SK-N-SH (cell line): ENCODE measurements around the gene RPA4. TPM values are rescaled to one million over a fixed set of nuclear protein-coding genes. Genes with fewer than 3 reads are reported as not detected.

Source experiments
- CTCF ChIA-PET: fragments of 300-600, 350-600 bp; formaldehyde crosslinking; extraction: SDS; loops from one replicate; lab custom pipeline; 2021; lab: Yijun Ruan, JAX
- POLR2A ChIA-PET: fragments of 350-600 bp; sonication (Branson Sonifier 250); formaldehyde crosslinking; extraction: SDS; loops from one replicate; lab custom pipeline; 2020; ENCODE audit warnings: antibody characterized with exemption, inconsistent platforms; lab: Yijun Ruan, JAX
- DNase-seq: peaks from one replicate; pipeline ENCODE4 v3.0.0; 2012
- H2AFZ ChIP-seq: fragments of 200-600 bp; sonication (generic); 2 replicates; pipeline ENCODE4 v1.8.1; 2016; ENCODE audit warnings: antibody characterized with exemption, mild to moderate bottlenecking, low read depth
- H3F3A ChIP-seq: fragments of 200-600 bp; sonication (generic); replicated peaks from 2 replicates; pipeline ENCODE3; 2016; ENCODE audit warnings: antibody characterized with exemption, mild to moderate bottlenecking; ENCODE audit not compliant: insufficient read depth
- H3K27ac ChIP-seq, 2 experiments: fragments of 200-500 bp in 1 of 2; fragments of 200-600 bp in 1 of 2; sonication (Bioruptor generic) in 1 of 2; sonication (generic), shearing (Covaris generic) in 1 of 2; 2 replicates each; pipeline versions ENCODE4 v1.5.1 to v1.6.1; 2014 to 2016; ENCODE audit warnings: low read depth in 2 of 2, inconsistent platforms in 1 of 2, low read length in 1 of 2, mild to moderate bottlenecking in 1 of 2, mixed read lengths in 1 of 2
- H3K27me3 ChIP-seq: fragments of 200-600 bp; sonication (generic), shearing (Covaris generic); 2 replicates; pipeline ENCODE4 v1.6.1; 2016; ENCODE audit warnings: mixed run types; ENCODE audit not compliant: insufficient read depth
- H3K36me3 ChIP-seq, 2 experiments: fragments of 200-500 bp in 1 of 2; fragments of 200-600 bp in 1 of 2; sonication (Bioruptor generic) in 1 of 2; sonication (generic) in 1 of 2; replicated peaks in 1 of 2; 2 replicates each; pipeline versions ENCODE3 to v1.5.1; 2014 to 2016; ENCODE audit warnings: low read length in 1 of 2, mild to moderate bottlenecking in 1 of 2; ENCODE audit not compliant: insufficient read depth in 2 of 2, control insufficient read depth in 1 of 2
- H3K4me1 ChIP-seq, 2 experiments: fragments of 200-500 bp in 1 of 2; fragments of 200-600 bp in 1 of 2; sonication (Bioruptor generic) in 1 of 2; sonication (generic), shearing (Covaris generic) in 1 of 2; 2 replicates each; pipeline versions ENCODE4 v1.5.1 to v1.6.1; 2014 to 2016; ENCODE audit warnings: low read depth in 1 of 2, low read length in 1 of 2, mixed run types in 1 of 2; ENCODE audit not compliant: insufficient read depth in 2 of 2, control insufficient read depth in 1 of 2
- H3K4me2 ChIP-seq: fragments of 200-600 bp; sonication (generic), shearing (Covaris generic); 2 replicates; pipeline ENCODE4 v1.6.1; 2017; ENCODE audit warnings: mixed run types
- H3K4me3 ChIP-seq, 2 experiments: fragments of 200-500 bp in 1 of 2; fragments of 200-600 bp in 1 of 2; sonication (Bioruptor generic) in 1 of 2; sonication (generic), shearing (Covaris generic) in 1 of 2; 2 replicates each; pipeline versions ENCODE4 v1.5.1 to v1.8.1; 2014 to 2016; ENCODE audit warnings: low read depth in 2 of 2, inconsistent platforms in 1 of 2, low read length in 1 of 2, mild to moderate bottlenecking in 1 of 2, mixed read lengths in 1 of 2, moderate library complexity in 1 of 2
- H3K79me2 ChIP-seq: fragments of 200-600 bp; sonication (generic); 2 replicates; pipeline ENCODE4 v1.8.1; 2017; ENCODE audit warnings: mild to moderate bottlenecking; ENCODE audit not compliant: insufficient read depth
- H3K9ac ChIP-seq: fragments of 200-600 bp; sonication (generic); 2 replicates; pipeline ENCODE4 v1.6.1; 2017; ENCODE audit warnings: mixed run types
- H3K9me2 ChIP-seq: fragments of 200-600 bp; sonication (generic); 2 replicates; pipeline ENCODE4 v1.6.1; 2017; ENCODE audit warnings: mixed run types
- H3K9me3 ChIP-seq: fragments of 200-600 bp; sonication (generic); 2 replicates; pipeline ENCODE4 v1.6.1; 2017; ENCODE audit warnings: mixed run types, mild to moderate bottlenecking, moderate library complexity
- H4K20me1 ChIP-seq: fragments of 200-600 bp; sonication (generic); 2 replicates; pipeline ENCODE4 v1.6.1; 2017; ENCODE audit warnings: mild to moderate bottlenecking, mixed run types; ENCODE audit not compliant: insufficient read depth
- CTCF ChIP-seq: fragments of 200-600 bp; sonication (generic); IDR thresholded peaks from 2 replicates; pipeline ENCODE4 v1.6.1; 2017; ENCODE audit warnings: antibody characterized with exemption, mild to moderate bottlenecking, moderate library complexity
- ELF1 ChIP-seq: IDR thresholded peaks from 2 replicates; pipeline ENCODE4 v1.4.0; 2012
- EZH2phosphoT487 ChIP-seq: fragments of 200-600 bp; sonication (generic); IDR thresholded peaks from 2 replicates; pipeline ENCODE4 v1.6.1; 2017; ENCODE audit warnings: low read depth, mixed run types, mild to moderate bottlenecking, antibody characterized with exemption, moderate library complexity, borderline replicate concordance
- FOSL2 ChIP-seq: IDR thresholded peaks from 2 replicates; pipeline ENCODE4 v1.4.0; 2012; ENCODE audit warnings: low read depth, mild to moderate bottlenecking, moderate library complexity, borderline replicate concordance
- FOXJ3 ChIP-seq: sonication (generic); formaldehyde crosslinking; IDR thresholded peaks from 2 replicates; pipeline ENCODE4 v1.5.1; 2020; ENCODE audit warnings: mild to moderate bottlenecking, missing genetic modification reagents
- GABPA ChIP-seq: IDR thresholded peaks from 2 replicates; pipeline ENCODE4 v1.4.0; 2012; ENCODE audit warnings: low read depth, mild to moderate bottlenecking
- GATA2 ChIP-seq: sonication (generic); formaldehyde crosslinking; IDR thresholded peaks from 2 replicates; pipeline ENCODE4 v1.5.0; 2020; ENCODE audit warnings: mild to moderate bottlenecking, missing genetic modification reagents
- JUND ChIP-seq: IDR thresholded peaks from 2 replicates; pipeline ENCODE4 v1.4.0; 2012
- MAX ChIP-seq: IDR thresholded peaks from 2 replicates; pipeline ENCODE4 v1.4.0; 2012; ENCODE audit warnings: low read depth
- MEF2A ChIP-seq: IDR thresholded peaks from 2 replicates; pipeline ENCODE4 v1.4.0; 2012; ENCODE audit warnings: low read depth, borderline replicate concordance
- MXI1 ChIP-seq: IDR thresholded peaks from 2 replicates; pipeline ENCODE4 v1.6.1; 2012; ENCODE audit warnings: mild to moderate bottlenecking, low read depth, low read length, improper control_type of control experiment
- NFIC ChIP-seq: IDR thresholded peaks from 2 replicates; pipeline ENCODE4 v1.4.0; 2012; ENCODE audit warnings: borderline replicate concordance
- POLR2AphosphoS5 ChIP-seq: IDR thresholded peaks from 2 replicates; pipeline ENCODE4 v1.6.1; 2012; ENCODE audit warnings: low read depth, low read length
- RAD21 ChIP-seq: IDR thresholded peaks from 2 replicates; pipeline ENCODE4 v1.6.1; 2012; ENCODE audit warnings: mild to moderate bottlenecking, low read length
- RCOR1 ChIP-seq: fragments of 150-350 bp; IDR thresholded peaks from 2 replicates; pipeline ENCODE4 v1.6.1; 2017; ENCODE audit warnings: antibody characterized with exemption, low read length
- SIN3A ChIP-seq: IDR thresholded peaks from 2 replicates; pipeline ENCODE4 v1.6.1; 2012; ENCODE audit warnings: low read depth, mild to moderate bottlenecking, low read length, moderate library complexity, borderline replicate concordance
- SMC3 ChIP-seq: IDR thresholded peaks from 2 replicates; pipeline ENCODE4 v1.6.1; 2012; ENCODE audit warnings: low read depth, low read length, improper control_type of control experiment
- TAF1 ChIP-seq: IDR thresholded peaks from 2 replicates; pipeline ENCODE4 v1.6.1; 2012; ENCODE audit warnings: low read depth, mild to moderate bottlenecking, low read length, moderate library complexity, borderline replicate concordance
- TCF12 ChIP-seq: IDR thresholded peaks from 2 replicates; pipeline ENCODE4 v1.4.0; 2012
- TEAD4 ChIP-seq: IDR thresholded peaks from 2 replicates; pipeline ENCODE4 v1.4.0; 2012; ENCODE audit warnings: mild to moderate bottlenecking, borderline replicate concordance; ENCODE audit not compliant: insufficient read depth
- USF2 ChIP-seq: fragments of 150-350 bp; IDR thresholded peaks from 2 replicates; pipeline ENCODE4 v1.6.1; 2017; ENCODE audit warnings: antibody characterized with exemption, low read length, low read depth, borderline replicate concordance
- WGBS: methylation state at CpG from one replicate; pipeline ENCODE4 v1.1.6; 2017; ENCODE audit warnings: low lambda C conversion rate; 5-methylcytosine and 5-hydroxymethylcytosine counted together
- polyA plus RNA-seq, 3 experiments: library from polyadenylated mRNA; depleted of rRNA; stranded (reverse); fragments of >200 nt; gene quantifications; 2 replicates each; pipeline ENCODE4 v1.2.3, GENCODE V29; 2012
- TF ChIP-seq, protein P1 (sequence below): fragments of 150-350 bp; IDR thresholded peaks from 2 replicates; pipeline ENCODE4 v1.6.1; 2016; ENCODE audit warnings: mild to moderate bottlenecking, low read depth, low read length

The RPA4 gene
- polyA plus RNA-seq, 1 of the 3 experiments (the other 2 are of a cell fraction) = 0.10 TPM

- Histone ChIP-seq H3K4me2 (no peak overlapping the region), H3K79me2 (no peaks in the 10 kb centered on the region), H3K27me3 (no peaks in the 10 kb centered on the region), H3K4me3 (no peak overlapping the region), H3K27ac (peak overlapping the region in 1 of 2 experiments; percentile 37; a peak in 1 of 4 replicates), H3F3A (no peaks in the 10 kb centered on the region), H4K20me1 (no peaks in the 10 kb centered on the region), H3K9me2 (no peaks in the 10 kb centered on the region), H3K9me3 (no peaks in the 10 kb centered on the region), H3K36me3 (no peaks in the 10 kb centered on the region), H2AFZ (no peak overlapping the region), H3K9ac (no peak overlapping the region), H3K4me1 (no peaks in the 10 kb centered on the region; a peak in 1 of 4 replicates)
- WGBS = 53% methylated on average over 5 of the region's 5 CpGs
- POLR2A ChIA-PET = no interaction called here
- no peak for DNase-seq
- CTCF ChIA-PET = interaction anchor here (1.3 kb wide), 1 partner anchor 20 kb away, joined by 4 read pairs; no protein-coding TSS in a partner anchor
- TF ChIP-seq FOSL2 = no peak
- TF ChIP-seq TEAD4 = no peak
- TF ChIP-seq GABPA = no peak
- no peak for TF ChIP-seq RAD21
Measured at GRCh38 chrX:96909291-96909690, 25.6 kb downstream of the RPA4 start.

DNA sequence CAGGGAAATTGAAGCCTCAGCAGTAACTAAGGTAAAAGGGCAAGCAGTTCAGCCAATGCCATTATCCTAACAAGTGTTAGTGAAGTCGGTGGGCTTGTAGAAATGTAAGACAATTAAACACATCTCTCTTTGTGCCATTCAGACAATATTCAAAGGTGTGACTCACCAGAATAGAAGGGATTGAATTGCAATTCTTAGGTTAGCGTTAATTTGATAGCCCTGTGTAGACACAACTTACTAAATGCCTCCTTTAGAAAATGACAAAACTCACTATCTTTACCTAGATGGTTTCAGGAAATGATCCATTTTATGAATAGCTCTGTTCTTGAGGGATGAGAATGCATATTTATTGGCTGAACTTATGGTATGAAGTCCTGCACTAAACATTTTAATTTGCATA is 35.2 kb downstream of the RPA4 start:
- ChIA-PET CTCF (no interaction called here), POLR2A (no interaction called here)
- no peak overlapping the region for H3K27ac ChIP-seq
- no peak for DNase-seq
- peaks cover 4% of the 10 kb centered on the region for H3F3A ChIP-seq
- 46% methylated on average over 2 of the region's 2 CpGs for WGBS
- H4K20me1 ChIP-seq = no peaks in the 10 kb centered on the region
- no peak overlapping the region for H3K4me3 ChIP-seq
- no peaks in the 10 kb centered on the region for H3K9me3 ChIP-seq
- no peaks in the 10 kb centered on the region for H3K27me3 ChIP-seq
- no peak overlapping the region for H3K9ac ChIP-seq
- H3K36me3 ChIP-seq = no peaks in the 10 kb centered on the region
- TF ChIP-seq USF2 (no peak), MEF2A (no peak)
- H3K4me1 ChIP-seq = no peaks in the 10 kb centered on the region
- no peaks in the 10 kb centered on the region for H3K9me2 ChIP-seq
- no peak overlapping the region for H2AFZ ChIP-seq
- no peak overlapping the region for H3K4me2 ChIP-seq
- no peaks in the 10 kb centered on the region for H3K79me2 ChIP-seq

- Histone ChIP-seq H3K79me2 (no peaks in the 10 kb centered on the region), H4K20me1 (no peaks in the 10 kb centered on the region), H3K27ac (no peak overlapping the region), H3F3A (peaks cover 4% of the 10 kb centered on the region), H3K9me2 (no peaks in the 10 kb centered on the region), H3K9ac (no peak overlapping the region), H3K36me3 (no peaks in the 10 kb centered on the region), H3K4me1 (no peaks in the 10 kb centered on the region), H3K4me2 (no peak overlapping the region), H2AFZ (no peak overlapping the region), H3K4me3 (no peak overlapping the region), H3K9me3 (no peaks in the 10 kb centered on the region), H3K27me3 (no peaks in the 10 kb centered on the region)
- POLR2A ChIA-PET = no interaction called here
- WGBS = 54% methylated on average over 4 of the region's 4 CpGs
- DNase-seq = no peak
- CTCF ChIA-PET = no interaction called here
- TF ChIP-seq RCOR1 (no peak), MEF2A (no peak), TCF12 (no peak), EZH2phosphoT487 (no peak), SIN3A (no peak), MAX (no peak), MXI1 (no peak), SMC3 (no peak), FOXJ3 (CRISPR knock-in tag) (no peak), JUND (no peak), CTCF (no peak), TAF1 (no peak), ELF1 (no peak), NFIC (no peak), GATA2 (CRISPR knock-in tag) (no peak), POLR2AphosphoS5 (no peak), RAD21 (no peak)
- TF ChIP-seq, protein P1, sequence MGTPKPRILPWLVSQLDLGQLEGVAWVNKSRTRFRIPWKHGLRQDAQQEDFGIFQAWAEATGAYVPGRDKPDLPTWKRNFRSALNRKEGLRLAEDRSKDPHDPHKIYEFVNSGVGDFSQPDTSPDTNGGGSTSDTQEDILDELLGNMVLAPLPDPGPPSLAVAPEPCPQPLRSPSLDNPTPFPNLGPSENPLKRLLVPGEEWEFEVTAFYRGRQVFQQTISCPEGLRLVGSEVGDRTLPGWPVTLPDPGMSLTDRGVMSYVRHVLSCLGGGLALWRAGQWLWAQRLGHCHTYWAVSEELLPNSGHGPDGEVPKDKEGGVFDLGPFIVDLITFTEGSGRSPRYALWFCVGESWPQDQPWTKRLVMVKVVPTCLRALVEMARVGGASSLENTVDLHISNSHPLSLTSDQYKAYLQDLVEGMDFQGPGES = no peak
Measured at GRCh38 chrX:96919672-96920071, 36.0 kb downstream of the RPA4 start.
